Measurements from ENCODE around the gene USP22.

Gene USP22

DNA sequence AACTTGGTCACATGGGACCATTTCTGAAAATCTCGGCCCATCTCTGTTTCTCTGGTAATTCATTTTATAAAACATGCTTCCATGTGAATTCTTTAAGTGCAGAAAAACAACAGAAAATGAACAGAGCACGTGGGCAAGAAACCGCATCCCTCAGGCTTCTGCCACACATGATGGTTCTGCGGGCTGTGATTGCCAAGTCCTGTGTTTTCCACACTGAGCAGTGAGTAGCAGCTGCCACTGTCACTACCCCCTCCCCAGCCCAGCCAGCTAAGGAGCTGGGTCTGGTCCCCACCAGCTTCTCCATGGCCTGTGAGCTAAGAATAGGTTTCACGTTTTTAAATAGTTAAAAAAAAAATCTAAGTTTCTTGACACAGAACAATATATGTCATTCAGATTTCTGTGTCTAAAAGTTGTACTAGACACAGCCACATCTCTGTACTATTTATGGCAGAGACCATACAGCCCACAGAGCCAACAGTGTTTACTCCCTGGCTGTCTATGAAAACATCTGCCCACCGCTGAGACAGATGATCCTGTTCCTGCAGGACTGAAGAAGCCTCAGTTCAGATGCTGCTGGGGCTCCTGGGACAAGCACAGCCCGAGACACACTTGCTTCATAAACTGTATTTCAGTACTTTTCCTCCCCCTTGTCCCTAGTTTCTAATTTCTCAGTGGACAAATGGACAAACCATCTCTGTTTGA is 41.5 kb downstream of the USP22 start:
- DNase-seq (ENCODE audit: low read depth in 2 of 2): no peak

DNA sequence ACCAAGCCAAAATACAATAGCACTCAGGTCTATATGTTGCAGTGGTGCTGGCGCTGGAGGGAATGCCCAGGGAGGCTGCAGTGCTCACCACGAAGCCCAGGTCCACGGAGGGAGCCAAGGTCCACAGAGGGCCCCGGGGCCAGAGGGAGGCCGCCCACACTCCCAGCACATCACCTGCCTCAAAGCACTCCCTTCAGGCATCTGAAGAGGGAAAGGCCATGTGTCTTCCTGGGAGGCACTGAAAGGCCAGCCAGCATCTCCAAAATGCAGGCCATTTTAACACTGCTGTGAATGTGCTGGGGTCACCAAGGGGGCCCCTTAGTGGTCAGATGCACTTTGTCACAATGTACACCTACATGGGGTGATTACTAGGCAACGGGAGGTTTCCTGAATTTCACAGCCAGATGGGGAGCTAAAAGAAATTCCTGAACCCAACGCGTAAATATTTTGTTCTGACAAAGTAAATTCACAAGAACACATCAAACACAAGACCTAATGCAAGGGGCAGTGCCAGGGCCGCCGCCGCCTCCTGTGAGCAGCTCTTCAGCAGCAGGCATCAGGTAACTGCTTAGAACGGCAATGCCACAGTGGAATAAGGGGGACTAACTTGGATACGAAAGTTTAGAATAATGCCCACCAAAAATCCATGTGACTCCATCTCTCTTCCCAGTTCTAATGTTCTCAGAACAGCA is 42.8 kb downstream of the USP22 start:
- no peak for DNase-seq (ENCODE audit: low read depth in 2 of 2)

DNA sequence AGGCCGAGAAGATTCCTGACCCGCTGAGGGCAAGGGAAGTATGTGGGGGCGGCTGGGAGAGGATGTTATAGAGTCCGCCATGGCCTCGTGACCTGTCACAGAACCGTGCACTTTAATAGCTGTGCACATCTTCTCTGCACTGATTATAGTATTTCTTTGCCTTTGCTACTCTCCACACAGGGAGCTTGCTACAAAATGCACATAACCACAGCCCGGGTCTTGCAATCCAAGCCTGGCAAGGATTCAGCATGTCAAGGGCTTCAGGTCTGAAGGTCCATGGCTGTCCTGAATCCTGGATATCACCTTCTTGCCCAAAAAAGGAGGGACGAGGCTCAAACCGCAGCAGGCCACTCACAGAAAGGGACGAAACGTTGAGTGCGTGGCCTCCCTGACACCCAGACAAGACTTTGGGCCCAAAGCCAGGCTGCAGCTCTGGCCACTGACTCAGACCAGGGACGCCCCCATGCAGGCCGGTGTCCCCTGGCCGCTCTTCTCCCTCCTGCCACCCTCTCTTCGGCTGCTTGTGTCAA is 43.7 kb downstream of the USP22 start:
- no peak for DNase-seq (ENCODE audit: low read depth in 2 of 2)

- no peak for DNase-seq (ENCODE audit: low read depth in 2 of 2)
These were observed 44.2 kb downstream of the USP22 start for GRCh38 chr17:20998571-20999043.

DNA sequence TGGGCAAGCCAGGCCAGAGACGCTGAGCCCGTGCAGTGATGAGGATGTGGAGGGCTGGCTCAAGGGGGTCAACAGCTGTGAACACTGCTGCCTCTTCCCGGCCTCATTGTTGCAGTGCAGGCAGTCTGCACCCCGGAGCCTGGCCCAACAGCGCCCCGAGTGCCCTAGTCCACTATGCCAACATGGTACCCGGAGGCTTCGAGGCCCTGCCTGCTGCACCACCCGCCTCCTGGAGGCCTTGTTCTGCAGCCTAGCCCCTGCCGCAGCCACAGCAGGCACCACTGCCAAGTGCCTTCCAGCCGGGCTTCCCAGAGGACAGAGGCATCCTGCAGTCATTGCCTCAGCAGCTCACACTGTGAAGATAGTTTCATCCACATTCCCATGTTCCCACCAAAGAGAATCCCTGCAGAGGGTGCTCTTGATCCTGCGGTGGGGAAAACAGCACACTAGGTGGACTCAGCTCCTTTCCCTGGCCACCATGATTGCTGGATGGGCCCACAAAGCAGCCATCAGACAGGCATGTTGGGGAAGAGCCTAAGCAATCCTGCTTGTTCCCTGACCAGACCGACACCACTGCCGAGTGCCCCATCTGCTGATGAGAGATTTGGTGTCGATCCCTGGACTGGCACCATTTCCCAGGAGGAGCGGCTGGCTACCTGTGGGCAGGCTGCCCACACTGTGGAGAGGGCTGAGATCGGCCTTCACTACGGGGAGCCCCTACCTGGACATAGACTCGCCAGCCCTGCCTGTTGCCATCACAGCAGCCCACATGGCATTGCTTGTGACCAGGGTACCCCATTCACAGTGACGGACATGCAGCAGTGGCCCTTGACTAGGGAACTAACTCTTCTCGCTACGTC is 44.9 kb downstream of the USP22 start:
- no peak for DNase-seq (ENCODE audit: low read depth in 2 of 2)

DNA sequence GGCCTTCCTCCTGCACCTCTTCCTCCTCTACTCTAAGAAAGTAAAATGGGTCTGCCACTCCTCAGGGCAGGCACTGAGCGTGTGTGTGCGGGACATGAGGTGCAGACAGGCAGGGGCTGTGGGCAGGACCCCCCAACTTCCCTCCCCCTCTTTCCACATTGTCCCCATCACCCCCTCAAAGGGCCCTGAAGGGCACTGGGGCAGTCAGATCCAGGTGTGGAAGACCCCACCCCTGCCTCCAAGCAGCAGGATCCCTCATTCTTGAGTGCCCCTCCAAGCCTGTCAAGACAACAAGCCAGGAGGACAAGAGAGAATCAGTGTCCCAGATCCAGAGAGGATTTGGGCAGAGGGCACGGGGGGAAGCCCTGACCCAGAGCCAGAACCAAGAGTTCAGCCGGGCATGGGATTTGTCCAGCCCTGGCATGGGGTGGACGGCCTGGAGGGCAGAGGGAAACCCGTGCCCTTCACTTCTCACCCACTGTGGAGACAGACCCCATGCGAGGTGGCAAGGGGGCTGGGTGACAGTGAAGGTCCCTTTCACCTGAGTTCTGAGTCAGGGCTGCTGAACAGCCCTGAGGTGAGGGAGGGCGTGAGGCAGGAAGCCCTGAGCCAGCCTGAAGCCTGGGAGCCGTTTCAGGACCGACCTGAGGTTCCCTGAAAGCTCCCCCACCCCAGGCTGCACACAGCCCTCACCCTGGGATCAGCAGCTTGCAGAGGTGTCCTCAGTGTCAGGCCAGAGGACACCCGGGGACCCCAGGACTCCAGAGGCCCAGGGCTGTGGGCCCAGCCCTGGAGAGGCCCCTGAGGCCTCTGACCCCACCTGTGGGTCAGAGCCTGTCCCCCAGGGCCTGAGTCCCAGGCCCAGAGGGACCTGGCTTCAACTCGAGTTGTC is 45.8 kb downstream of the USP22 start:
- no peak for DNase-seq (ENCODE audit: low read depth in 2 of 2)

DNA sequence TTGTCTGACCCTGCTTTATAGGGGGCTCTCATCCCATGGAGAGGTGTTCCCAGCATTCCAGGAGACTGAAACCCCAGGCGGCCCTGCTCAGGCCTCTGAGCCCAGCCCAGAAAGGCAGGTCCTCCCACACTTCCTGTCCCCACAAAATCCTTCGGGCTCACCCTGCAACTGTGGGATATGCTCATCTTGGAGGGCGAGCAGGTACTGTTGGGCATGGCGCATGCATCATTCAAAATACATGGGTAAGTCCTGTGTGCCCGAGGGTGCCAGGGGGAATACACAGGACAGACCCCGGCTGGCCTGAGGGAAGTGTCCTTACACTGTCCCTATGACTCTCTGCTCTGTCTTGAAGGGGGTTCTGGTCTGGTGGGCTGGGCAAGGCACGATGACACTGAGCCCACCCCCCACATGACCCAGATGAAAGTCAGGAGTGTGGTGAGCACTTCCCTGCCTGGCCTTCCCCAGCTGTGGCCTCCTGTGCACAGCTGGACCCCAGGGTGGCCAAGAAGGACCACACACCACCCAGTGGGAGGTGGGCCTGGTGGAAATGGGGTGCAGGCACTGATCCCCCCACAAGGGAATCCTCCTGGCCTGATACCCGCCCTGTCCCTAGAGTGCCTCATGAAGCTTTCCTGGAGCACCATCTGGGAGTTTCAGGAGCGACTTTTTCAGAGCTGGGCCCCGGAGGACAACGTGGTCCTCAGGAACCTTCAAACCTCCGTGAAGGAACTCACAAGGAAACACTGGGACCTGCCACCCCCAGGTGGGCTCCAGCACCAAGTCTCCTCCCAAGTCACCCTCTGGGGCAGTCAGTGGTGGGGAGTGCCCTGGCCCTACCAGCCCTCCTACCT is 46.7 kb downstream of the USP22 start:
- no peak for DNase-seq (ENCODE audit: low read depth in 2 of 2)

DNA sequence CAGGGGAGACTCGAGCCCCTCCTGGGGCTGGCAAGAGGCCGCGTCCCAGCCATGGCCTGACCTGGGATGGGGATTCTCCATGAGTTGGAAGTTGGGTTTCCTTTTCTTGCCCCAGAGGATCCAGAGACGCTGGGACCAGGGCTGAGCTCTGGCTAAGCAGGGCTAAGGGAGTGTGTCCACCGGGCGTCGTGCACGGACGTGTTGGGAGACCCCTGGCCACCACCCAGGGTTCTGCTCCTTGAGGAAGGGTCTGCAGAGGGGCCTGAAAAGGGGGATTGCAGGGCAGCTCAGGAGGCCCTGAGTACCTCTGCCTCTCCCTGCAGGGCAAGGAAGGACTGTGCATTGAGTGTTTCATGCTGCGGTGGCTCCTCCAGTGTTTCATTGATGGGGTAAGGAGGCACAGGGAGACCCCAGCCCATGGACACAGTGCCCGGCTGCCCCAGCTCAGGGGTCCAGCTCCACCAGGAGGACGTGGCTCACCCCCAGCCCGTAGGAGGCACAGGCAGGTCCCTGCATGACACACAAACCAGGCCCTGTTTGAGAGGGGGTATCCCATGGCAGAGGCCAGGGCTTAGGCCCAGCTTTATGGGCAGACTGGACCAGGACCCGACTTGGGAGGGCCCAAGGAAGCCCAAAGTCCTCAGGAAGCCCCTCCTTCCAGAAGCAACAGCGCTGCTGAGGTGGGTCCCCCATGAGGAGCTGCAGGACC is 47.5 kb downstream of the USP22 start:
- DNase-seq (ENCODE audit: low read depth in 2 of 2): no peak

DNA sequence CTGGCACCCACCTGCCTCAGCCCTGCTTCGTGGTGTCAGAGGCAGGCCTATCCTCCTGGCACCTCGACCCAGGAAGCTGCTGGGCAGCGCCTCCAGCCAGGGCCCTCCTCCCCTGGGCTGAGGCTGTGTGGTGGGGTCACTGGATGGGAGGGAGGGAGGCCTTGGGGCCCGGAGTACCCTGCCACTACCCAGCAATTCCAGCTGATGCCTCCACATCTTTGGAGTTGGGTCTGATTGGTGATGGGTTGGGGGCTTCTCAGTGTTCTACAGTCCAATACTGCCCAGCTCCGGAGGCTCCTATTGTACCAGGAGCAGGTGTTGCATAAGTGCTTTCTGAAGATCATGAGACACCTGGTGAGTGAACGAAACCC is 48.0 kb downstream of the USP22 start:
- no peak for DNase-seq (ENCODE audit: low read depth in 2 of 2)

DNA sequence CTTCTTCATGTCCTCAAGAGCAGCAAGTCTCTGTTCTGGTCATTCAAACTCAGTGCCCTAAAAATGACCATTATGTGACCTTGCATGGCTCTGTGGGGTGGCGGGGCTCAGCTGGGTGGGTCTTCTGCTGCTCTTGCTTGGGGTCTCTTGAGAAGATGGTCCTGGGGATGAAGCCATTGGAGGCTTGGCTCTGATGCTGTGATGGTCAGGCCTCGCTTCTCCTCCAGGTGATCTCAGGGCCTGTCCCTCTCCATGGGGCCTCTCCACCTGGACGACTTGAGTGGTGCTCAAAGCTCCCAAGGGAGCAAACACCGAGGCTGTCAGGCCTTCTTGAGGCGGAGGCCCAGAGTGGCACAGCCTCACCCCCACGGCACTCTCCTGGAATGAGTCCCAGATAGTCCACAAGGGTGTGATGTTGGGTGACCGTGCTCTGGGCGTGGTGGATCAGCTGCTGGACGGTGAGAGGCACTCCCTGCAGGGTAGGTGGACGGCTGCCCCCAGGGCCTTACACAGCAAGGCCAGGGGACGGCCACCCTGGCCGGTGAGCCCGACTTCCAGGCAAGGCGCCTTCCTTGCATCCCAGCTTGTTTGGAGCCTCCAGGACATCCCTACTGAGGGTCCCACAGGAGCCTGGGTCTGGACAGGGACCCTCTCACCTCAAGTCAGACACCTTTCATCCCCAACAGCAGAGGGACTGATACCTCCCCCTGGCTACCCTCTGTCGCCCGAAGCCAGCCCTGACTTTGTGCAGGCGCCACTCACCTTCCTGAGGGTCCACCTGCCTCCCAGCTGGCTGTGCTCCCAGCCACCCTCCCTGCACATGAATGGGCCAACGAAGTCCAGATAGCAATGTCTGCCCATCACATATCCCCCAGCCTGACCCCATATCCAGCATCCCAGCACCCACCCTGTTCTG is 48.7 kb downstream of the USP22 start:
- no peak for DNase-seq (ENCODE audit: low read depth in 2 of 2)

DNA sequence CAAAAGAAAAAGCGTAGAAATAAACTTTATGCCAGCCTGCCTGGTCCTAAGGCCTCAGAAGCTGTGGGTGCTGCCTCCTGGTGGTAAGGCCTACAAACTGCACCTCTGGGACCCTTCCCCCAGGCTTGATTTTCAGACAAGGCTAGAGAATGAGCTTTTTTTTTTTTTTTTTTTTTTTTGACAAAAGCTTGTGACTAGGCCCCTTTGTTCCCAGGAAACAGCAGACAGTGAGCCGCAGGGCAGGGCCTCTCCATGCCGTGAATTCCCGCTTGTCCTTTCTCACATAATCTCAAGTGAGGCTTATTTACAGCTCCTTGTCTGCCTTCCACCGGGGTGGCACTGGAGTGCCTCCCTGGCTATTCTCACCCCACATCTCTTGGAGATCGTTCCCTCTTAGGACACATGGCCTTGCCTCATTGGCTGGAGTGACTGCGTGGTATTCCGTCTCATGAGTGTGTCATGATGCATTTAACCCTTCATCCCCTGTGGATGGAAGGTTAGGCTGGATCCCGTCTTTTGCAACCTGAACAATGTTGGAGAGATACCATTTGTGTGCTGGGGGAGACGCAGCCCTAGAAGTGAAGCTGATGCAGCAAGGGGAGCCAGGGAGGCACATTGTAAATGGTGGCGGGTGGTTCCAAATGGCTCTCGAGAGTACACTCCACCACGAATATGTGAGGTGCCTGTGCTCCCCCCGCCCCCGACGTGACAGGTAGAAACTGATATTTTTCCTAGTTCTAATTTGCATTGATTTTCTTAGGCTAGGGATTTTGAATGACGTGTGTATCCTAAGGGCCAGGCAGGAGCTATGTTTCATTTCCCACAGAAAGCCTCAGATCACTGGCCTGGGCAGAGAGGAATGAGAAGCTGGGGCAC is 49.6 kb downstream of the USP22 start:
- peak; percentile 43 for DNase-seq (ENCODE audit: low read depth in 2 of 2)

- no peak for DNase-seq (ENCODE audit: low read depth in 2 of 2)
These were observed 50.4 kb downstream of the USP22 start for GRCh38 chr17:20992416-20992815.

DNA sequence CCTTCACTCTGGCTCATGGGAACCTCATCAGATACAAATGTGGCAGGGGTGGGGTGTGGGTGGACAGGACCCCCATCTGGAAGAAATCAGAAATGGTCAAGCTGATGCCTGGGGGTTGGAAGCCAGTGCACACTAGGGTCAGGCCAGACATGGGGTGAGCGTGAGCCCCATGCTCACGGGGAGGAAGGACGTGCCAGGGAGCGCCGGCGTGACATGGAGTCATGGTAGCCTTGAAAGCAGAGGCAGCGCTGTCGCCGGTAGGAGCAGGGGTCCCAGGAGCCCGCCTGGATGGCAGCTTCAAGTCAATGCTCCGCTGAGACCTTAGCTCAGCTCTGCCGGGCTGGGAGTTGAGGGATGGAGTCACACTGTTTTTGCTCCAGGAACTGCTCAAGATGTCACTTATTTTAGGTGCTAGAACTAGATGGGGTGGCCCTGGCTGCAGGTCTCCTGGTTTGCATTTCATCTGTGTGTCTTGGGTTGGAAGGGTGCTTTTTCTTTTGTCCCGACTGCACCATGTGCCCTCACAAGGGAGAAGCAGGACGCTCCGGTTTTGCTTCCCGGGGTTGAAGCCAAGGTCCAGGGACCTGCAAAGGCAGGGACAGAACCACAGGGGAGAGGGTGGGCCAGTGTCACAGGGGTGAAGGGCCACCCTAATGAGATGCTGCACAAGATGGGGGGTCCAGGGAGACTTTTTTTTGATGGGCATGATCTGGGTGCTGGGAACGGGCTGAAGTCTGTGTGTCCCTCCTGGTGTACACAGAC is 51.4 kb downstream of the USP22 start:
- DNase-seq (ENCODE audit: low read depth in 2 of 2): no peak

DNA sequence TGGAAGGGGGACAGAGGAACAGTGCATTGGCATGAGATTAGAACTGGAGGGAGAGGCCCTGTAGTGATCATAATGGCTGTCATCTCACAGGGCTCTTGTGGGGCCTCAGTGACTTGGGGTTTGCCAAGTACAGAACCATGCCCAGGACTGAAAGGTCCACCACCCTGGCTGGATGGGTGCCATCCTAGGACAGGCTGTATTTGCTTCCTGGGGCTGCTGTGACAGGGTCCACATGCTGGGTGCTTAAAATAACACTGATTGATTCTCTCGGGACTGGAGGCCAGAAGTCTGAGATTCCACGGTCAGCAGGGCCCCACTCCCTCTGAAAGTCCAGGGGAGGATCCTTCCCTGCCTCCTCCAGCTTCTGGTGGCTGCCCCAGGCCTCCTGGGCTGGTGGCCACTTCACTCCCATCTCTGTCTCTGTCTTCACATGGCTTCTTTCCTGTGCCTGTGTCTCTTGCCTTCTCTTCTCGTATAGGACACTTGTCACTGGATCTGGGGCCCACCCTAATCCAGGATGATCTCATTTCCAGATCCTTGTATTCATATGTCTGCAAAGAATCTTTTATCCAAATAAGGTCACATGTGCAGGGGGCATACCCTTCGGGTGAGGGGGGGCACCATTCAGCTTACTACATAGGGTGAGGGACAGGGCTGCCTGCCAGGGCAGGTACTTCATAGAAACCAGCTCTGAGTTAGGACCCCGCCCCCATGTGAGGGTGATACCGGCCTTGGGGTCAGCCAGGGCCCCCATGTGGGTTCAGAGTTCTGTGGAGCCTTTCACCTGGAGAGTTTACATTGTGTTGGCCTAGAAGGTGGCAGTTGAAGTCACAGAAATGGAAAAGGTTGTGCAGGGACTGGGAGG is 52.6 kb downstream of the USP22 start:
- no peak for DNase-seq (ENCODE audit: low read depth in 2 of 2)

- DNase-seq (ENCODE audit: low read depth in 2 of 2): no peak
These were observed 53.3 kb downstream of the USP22 start for GRCh38 chr17:20989481-20989880.

GRCh38 chr17:20988896-20989295 is 53.9 kb downstream of the USP22 start:
- DNase-seq (ENCODE audit: low read depth in 2 of 2): no peak

Measured in activated CD4-positive, alpha-beta T cell treated with anti-CD3 and anti-CD28 coated beads for 24 hours (primary cell).